HFFc6 (cell line): ENCODE data around the gene PARP14. TPM values are rescaled to one million over a fixed set of nuclear protein-coding genes. Genes with fewer than 3 reads are reported as not detected.

ENCODE experiments used
- DNase-seq: peaks from one replicate; pipeline ENCODE4 v3.0.0-alpha.2; 2018
- H3K27ac Mint-ChIP-seq: 2 replicates; pipeline ENCODE4 v1.8.0; 2020; ENCODE audit warnings: mild to moderate bottlenecking, mixed read lengths
- H3K27me3 Mint-ChIP-seq: 2 replicates; pipeline ENCODE4 v1.8.0; 2021; ENCODE audit warnings: mild to moderate bottlenecking, moderate library complexity, mixed read lengths; ENCODE audit not compliant: insufficient read depth
- H3K36me3 Mint-ChIP-seq: 2 replicates; pipeline ENCODE4 v1.8.0; 2021; ENCODE audit warnings: low read depth, mixed read lengths
- H3K4me1 Mint-ChIP-seq: 2 replicates; pipeline ENCODE4 v1.8.0; 2020; ENCODE audit warnings: low read depth, mixed read lengths
- H3K4me3 Mint-ChIP-seq: 2 replicates; pipeline ENCODE4 v1.8.0; 2020; ENCODE audit warnings: mild to moderate bottlenecking, moderate library complexity, mixed read lengths
- H3K9me3 Mint-ChIP-seq: 2 replicates; pipeline ENCODE4 v1.8.0; 2020; ENCODE audit warnings: mild to moderate bottlenecking, mixed read lengths
- long read RNA-seq: library from polyadenylated mRNA; unstranded; transcript quantifications from one replicate; pipeline ENCODE4 v2.0.0, GENCODE V29; 2019
- total RNA-seq, 6 experiments: library from RNA; stranded (reverse); fragmentation: NEBNext Ultra II Directional; extraction: Animal tissue kit (Norgen Biotek cat#: 25700); gene quantifications; 2 replicates in 1 of 6; 3 replicates in 5 of 6; pipeline ENCODE4 v1.2.3, GENCODE V29; 2021
- TF ChIP-seq, protein P1 (sequence below): fragments of 200-600 bp; sonication (generic); IDR thresholded peaks from 2 replicates; pipeline ENCODE4 v1.5.0; 2021; ENCODE audit warnings: antibody characterized with exemption, mild to moderate bottlenecking

Gene PARP14, protein sequence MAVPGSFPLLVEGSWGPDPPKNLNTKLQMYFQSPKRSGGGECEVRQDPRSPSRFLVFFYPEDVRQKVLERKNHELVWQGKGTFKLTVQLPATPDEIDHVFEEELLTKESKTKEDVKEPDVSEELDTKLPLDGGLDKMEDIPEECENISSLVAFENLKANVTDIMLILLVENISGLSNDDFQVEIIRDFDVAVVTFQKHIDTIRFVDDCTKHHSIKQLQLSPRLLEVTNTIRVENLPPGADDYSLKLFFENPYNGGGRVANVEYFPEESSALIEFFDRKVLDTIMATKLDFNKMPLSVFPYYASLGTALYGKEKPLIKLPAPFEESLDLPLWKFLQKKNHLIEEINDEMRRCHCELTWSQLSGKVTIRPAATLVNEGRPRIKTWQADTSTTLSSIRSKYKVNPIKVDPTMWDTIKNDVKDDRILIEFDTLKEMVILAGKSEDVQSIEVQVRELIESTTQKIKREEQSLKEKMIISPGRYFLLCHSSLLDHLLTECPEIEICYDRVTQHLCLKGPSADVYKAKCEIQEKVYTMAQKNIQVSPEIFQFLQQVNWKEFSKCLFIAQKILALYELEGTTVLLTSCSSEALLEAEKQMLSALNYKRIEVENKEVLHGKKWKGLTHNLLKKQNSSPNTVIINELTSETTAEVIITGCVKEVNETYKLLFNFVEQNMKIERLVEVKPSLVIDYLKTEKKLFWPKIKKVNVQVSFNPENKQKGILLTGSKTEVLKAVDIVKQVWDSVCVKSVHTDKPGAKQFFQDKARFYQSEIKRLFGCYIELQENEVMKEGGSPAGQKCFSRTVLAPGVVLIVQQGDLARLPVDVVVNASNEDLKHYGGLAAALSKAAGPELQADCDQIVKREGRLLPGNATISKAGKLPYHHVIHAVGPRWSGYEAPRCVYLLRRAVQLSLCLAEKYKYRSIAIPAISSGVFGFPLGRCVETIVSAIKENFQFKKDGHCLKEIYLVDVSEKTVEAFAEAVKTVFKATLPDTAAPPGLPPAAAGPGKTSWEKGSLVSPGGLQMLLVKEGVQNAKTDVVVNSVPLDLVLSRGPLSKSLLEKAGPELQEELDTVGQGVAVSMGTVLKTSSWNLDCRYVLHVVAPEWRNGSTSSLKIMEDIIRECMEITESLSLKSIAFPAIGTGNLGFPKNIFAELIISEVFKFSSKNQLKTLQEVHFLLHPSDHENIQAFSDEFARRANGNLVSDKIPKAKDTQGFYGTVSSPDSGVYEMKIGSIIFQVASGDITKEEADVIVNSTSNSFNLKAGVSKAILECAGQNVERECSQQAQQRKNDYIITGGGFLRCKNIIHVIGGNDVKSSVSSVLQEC (N-terminal part only)
- 10 to 100 TPM in 4 of 6 experiments, 1 to 10 TPM in 2; 5.3 to 16.1 (median 12.8) TPM for total RNA-seq
- long read RNA-seq, partial matches to known transcripts: 4 of 4 reads
- long read RNA-seq, other reads (novel, unspliced or antisense): 0 of 4 reads

DNA sequence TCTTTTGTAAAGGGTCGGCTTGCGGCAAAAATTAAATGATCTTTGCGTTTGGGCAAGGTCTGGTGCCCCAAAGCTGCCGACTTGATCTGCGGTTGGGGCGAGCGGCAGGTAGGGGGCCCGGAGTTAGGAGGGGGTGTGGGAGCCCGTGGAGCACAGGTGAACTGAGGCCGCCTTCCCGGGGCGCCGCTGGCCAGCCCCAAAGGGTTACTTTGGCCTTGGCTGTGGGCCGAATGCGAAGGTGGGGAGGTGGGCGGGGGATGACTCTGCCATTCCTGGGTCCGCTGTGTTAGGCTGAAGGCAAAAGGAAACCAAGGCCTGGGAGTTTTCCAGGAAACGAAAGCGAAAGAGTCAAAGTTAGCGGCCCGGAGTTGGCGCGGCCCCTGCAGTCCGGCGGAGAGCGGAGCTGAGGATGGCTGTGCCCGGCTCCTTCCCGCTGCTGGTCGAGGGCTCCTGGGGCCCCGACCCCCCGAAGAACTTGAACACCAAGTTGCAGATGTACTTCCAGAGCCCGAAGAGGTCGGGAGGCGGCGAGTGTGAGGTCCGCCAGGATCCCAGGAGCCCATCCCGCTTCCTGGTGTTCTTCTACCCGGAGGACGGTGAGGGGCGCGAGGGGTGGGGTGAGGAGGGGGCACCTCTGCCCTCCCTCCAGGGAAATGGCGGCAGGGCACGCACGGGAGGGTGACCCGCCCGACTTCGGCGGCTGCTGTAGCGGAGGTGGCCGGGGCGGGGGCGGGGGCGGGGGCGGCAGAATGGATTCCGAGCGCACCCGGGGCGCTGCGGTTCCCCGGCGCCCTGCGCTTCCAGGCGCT lies at the start of gene PARP14:
TSS of gene PARP14 (plus strand) at position 365 of the 809 bp plus-strand sequence. CDS start at position 410, 45 bp downstream.
- Mint-ChIP-seq H3K27me3 (no peaks in the 10 kb centered on the region; the same call in 1 of the 2 replicates), H3K9me3 (no peaks in the 10 kb centered on the region), H3K4me1 (peaks cover 43% of the 10 kb centered on the region), H3K36me3 (0 out of 2 replicates have a peak, but pooled peaks cover 4% of the 10 kb centered on the region), H3K4me3 (peak within 1 kb of the TSS; percentile 92), H3K27ac (peak within 1 kb of the TSS; percentile 89)
- DNase-seq: peak; percentile 42
- TF ChIP-seq, protein P1, sequence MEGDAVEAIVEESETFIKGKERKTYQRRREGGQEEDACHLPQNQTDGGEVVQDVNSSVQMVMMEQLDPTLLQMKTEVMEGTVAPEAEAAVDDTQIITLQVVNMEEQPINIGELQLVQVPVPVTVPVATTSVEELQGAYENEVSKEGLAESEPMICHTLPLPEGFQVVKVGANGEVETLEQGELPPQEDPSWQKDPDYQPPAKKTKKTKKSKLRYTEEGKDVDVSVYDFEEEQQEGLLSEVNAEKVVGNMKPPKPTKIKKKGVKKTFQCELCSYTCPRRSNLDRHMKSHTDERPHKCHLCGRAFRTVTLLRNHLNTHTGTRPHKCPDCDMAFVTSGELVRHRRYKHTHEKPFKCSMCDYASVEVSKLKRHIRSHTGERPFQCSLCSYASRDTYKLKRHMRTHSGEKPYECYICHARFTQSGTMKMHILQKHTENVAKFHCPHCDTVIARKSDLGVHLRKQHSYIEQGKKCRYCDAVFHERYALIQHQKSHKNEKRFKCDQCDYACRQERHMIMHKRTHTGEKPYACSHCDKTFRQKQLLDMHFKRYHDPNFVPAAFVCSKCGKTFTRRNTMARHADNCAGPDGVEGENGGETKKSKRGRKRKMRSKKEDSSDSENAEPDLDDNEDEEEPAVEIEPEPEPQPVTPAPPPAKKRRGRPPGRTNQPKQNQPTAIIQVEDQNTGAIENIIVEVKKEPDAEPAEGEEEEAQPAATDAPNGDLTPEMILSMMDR: no peak

DNA sequence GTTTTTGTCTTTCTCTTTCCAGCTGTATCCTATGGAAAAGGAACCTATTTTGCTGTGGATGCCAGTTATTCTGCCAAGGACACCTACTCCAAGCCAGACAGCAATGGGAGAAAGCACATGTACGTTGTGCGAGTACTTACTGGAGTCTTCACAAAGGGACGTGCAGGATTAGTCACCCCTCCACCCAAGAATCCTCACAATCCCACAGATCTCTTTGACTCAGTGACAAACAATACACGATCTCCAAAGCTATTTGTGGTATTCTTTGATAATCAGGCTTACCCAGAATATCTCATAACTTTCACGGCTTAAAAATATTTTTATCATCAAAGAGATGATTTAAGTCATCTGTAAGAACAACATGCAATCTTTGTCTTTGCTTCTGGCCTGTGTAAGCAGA lies 44.9 kb upstream of the PARP14 start:
- TF ChIP-seq, protein P1: no peak

DNA sequence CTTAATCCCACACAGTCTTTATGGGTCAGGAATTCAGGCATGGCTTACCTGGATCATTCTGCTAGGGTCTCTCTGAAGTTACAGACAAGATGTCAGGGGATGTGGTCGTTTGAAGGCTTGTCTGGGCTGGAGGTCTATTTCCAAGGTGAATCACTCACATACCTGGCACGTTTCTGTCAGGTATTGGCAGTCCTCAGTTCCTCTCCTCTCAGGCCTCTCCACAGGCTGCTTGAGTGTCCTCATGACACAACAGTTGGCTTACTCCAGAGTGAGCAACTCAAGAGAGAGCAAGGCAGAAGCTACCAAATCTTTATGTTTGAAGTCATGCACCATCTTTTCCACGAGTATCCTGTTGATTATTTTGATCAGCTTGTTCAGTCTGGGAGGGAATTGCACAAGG lies 43.9 kb upstream of the PARP14 start:
- Mint-ChIP-seq H3K27ac (no peak overlapping the region), H3K36me3 (no peaks in the 10 kb centered on the region), H3K27me3 (peaks cover 26% of the 10 kb centered on the region), H3K4me1 (peaks cover 9% of the 10 kb centered on the region), H3K9me3 (no peaks in the 10 kb centered on the region), H3K4me3 (no peak overlapping the region)
- no peak for DNase-seq
- TF ChIP-seq, protein P1: no peak

More for the DNA sequence above, 44.9 kb upstream of the PARP14 start:
- Mint-ChIP-seq H3K4me1 (peaks cover 9% of the 10 kb centered on the region), H3K27ac (no peak overlapping the region), H3K36me3 (no peaks in the 10 kb centered on the region), H3K4me3 (no peak overlapping the region), H3K9me3 (no peaks in the 10 kb centered on the region), H3K27me3 (peaks cover 26% of the 10 kb centered on the region)
- peak; percentile 57 for DNase-seq

DNA sequence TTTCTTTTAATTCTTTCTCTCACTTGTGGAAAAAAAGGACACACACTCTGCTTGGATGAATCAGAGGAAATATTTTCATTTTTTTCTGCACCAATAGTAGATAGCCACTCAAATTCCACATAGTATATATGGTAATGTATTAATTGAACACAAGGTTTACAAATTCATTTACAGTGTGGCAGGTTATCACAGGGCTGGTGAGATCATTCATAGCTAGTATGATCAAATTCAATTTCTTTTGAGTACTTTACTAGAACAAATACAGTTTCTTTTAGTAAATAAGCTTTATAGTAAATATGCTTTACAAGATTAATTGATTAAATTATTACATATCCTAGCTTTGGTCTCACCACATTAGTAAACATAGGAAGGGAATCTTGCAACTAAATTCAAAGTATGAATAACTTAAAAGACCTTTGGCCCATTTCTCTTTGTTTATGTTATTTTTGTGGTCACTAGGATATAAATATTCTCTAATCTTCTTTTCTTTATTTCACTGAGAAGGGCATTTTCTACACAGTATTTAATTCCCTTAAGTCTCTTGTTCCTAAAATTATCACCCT lies 40.1 kb upstream of the PARP14 start:
- TF ChIP-seq, protein P1: no peak
- H3K4me1 Mint-ChIP-seq: peaks cover 8% of the 10 kb centered on the region
- peaks cover 25% of the 10 kb centered on the region for H3K27me3 Mint-ChIP-seq

More for the DNA sequence above, 40.1 kb upstream of the PARP14 start:
- Mint-ChIP-seq H3K27ac (no peak overlapping the region), H3K9me3 (no peaks in the 10 kb centered on the region), H3K36me3 (no peaks in the 10 kb centered on the region), H3K4me3 (no peak overlapping the region)
- no peak for DNase-seq
